ENCODE measurements around the gene LRRN3.

Gene LRRN3

GRCh38 chr7:111090846-111091245, at the start of gene LRRN3:
Gene LRRN3 (plus strand): TSS chr7:111091127. CDS start chr7:111122773, 31,646 bp downstream.
- DNase-seq (ENCODE audit: extremely low read depth, insufficient read length), result no peak
- no peak for TF ChIP-seq CTCF (IDR thresholded peaks at IDR 0.05; ENCODE audit: insufficient read depth, low read length, poor library complexity, severe bottlenecking)
- Histone ChIP-seq H3K27me3 (replicated peaks; ENCODE audit: control insufficient read depth, insufficient read depth, low read length) (no peaks in the 10 kb centered on the region), H3K4me3 (replicated peaks; ENCODE audit: low read depth, low read length) (no peak within 1 kb of the TSS), H3K36me3 (ENCODE audit: control insufficient read depth, insufficient read depth, low read length) (no peaks in the 10 kb centered on the region)

GRCh38 chr7:111041577-111041976, 49.4 kb upstream of the LRRN3 start:
- no peak for DNase-seq (ENCODE audit: extremely low read depth, insufficient read length)
- Histone ChIP-seq H3K4me3 (replicated peaks; ENCODE audit: low read depth, low read length) (no peak overlapping the region), H3K36me3 (ENCODE audit: control insufficient read depth, insufficient read depth, low read length) (no peaks in the 10 kb centered on the region), H3K27me3 (replicated peaks; ENCODE audit: control insufficient read depth, insufficient read depth, low read length) (no peaks in the 10 kb centered on the region)
- TF ChIP-seq CTCF (IDR thresholded peaks at IDR 0.05; ENCODE audit: insufficient read depth, low read length, poor library complexity, severe bottlenecking), result no peak

- H3K27me3 ChIP-seq (replicated peaks; ENCODE audit: control insufficient read depth, insufficient read depth, low read length), result no peaks in the 10 kb centered on the region
- H3K36me3 ChIP-seq (ENCODE audit: control insufficient read depth, insufficient read depth, low read length), result no peaks in the 10 kb centered on the region
- no peak for DNase-seq (ENCODE audit: extremely low read depth, insufficient read length)
- H3K4me3 ChIP-seq (replicated peaks; ENCODE audit: low read depth, low read length), result no peak overlapping the region
- TF ChIP-seq CTCF (IDR thresholded peaks at IDR 0.05; ENCODE audit: insufficient read depth, low read length, poor library complexity, severe bottlenecking), result no peak
Observed at GRCh38 chr7:111042842-111043241, 48.1 kb upstream of the LRRN3 start.

- Histone ChIP-seq H3K4me3 (replicated peaks; ENCODE audit: low read depth, low read length) (no peak overlapping the region), H3K27me3 (replicated peaks; ENCODE audit: control insufficient read depth, insufficient read depth, low read length) (no peaks in the 10 kb centered on the region), H3K36me3 (ENCODE audit: control insufficient read depth, insufficient read depth, low read length) (no peaks in the 10 kb centered on the region)
- DNase-seq (ENCODE audit: extremely low read depth, insufficient read length), result no peak
- TF ChIP-seq CTCF (IDR thresholded peaks at IDR 0.05; ENCODE audit: insufficient read depth, low read length, poor library complexity, severe bottlenecking), result no peak
Observed at GRCh38 chr7:111043561-111043960, 47.4 kb upstream of the LRRN3 start.

- no peak for DNase-seq (ENCODE audit: extremely low read depth, insufficient read length)
- Histone ChIP-seq H3K4me3 (replicated peaks; ENCODE audit: low read depth, low read length) (no peak overlapping the region), H3K27me3 (replicated peaks; ENCODE audit: control insufficient read depth, insufficient read depth, low read length) (no peaks in the 10 kb centered on the region), H3K36me3 (ENCODE audit: control insufficient read depth, insufficient read depth, low read length) (no peaks in the 10 kb centered on the region)
- TF ChIP-seq CTCF (IDR thresholded peaks at IDR 0.05; ENCODE audit: insufficient read depth, low read length, poor library complexity, severe bottlenecking), result no peak
Observed at GRCh38 chr7:111045449-111045848, 45.5 kb upstream of the LRRN3 start.

GRCh38 chr7:111047595-111047994, 43.3 kb upstream of the LRRN3 start:
- TF ChIP-seq CTCF (IDR thresholded peaks at IDR 0.05; ENCODE audit: insufficient read depth, low read length, poor library complexity, severe bottlenecking), result no peak
- Histone ChIP-seq H3K27me3 (replicated peaks; ENCODE audit: control insufficient read depth, insufficient read depth, low read length) (no peaks in the 10 kb centered on the region), H3K36me3 (ENCODE audit: control insufficient read depth, insufficient read depth, low read length) (no peaks in the 10 kb centered on the region)

More at GRCh38 chr7:111047595-111047994, 43.3 kb upstream of the LRRN3 start:
- no peak overlapping the region for H3K4me3 ChIP-seq (replicated peaks; ENCODE audit: low read depth, low read length)
- no peak for DNase-seq (ENCODE audit: extremely low read depth, insufficient read length)
